Liver (tissue), 9 donors: Measurements from ENCODE around the gene FKBP1B. TPM values are rescaled to one million over a fixed set of nuclear protein-coding genes. Genes with fewer than 3 reads are reported as not detected.

Source experiments
- DNase-seq: peaks from one replicate; pipeline ENCODE4 v3.0.0-alpha.2; 2017; ENCODE audit warnings: low spot score
- H3K27ac ChIP-seq, 2 donors: one replicate each; pipeline ENCODE4 v1.7.0; 2013; ENCODE audit warnings: inconsistent platforms in 2 of 2, low read length in 2 of 2, control low read depth in 1 of 2, low read depth in 1 of 2, mild to moderate bottlenecking in 1 of 2
- H3K27me3 ChIP-seq, 4 donors: one replicate each; pipeline versions ENCODE4 v1.6.1 to v1.7.0; 2013; ENCODE audit warnings: low read length in 3 of 4, inconsistent platforms in 1 of 4, mild to moderate bottlenecking in 1 of 4, moderate library complexity in 1 of 4; ENCODE audit not compliant: control insufficient read depth in 4 of 4, insufficient read depth in 4 of 4
- H3K36me3 ChIP-seq, 4 donors: one replicate each; pipeline versions ENCODE4 v1.6.1 to v1.7.0; 2013; ENCODE audit warnings: low read length in 3 of 4, mild to moderate bottlenecking in 3 of 4, low read depth in 1 of 4, moderate library complexity in 1 of 4; ENCODE audit not compliant: control insufficient read depth in 4 of 4, insufficient read depth in 3 of 4
- H3K4me1 ChIP-seq, 4 donors: one replicate each; pipeline versions ENCODE4 v1.6.1 to v1.7.0; 2013; ENCODE audit warnings: low read length in 3 of 4, mild to moderate bottlenecking in 3 of 4, moderate library complexity in 1 of 4; ENCODE audit not compliant: control insufficient read depth in 4 of 4, insufficient read depth in 4 of 4
- H3K4me3 ChIP-seq, 3 donors: one replicate each; pipeline versions ENCODE4 v1.6.1 to v1.7.0; 2013; ENCODE audit warnings: low read length in 3 of 3, control low read depth in 1 of 3, low read depth in 1 of 3, mild to moderate bottlenecking in 1 of 3
- H3K9ac ChIP-seq, 2 donors: one replicate each; pipeline ENCODE4 v1.7.0; 2013; ENCODE audit warnings: low read length in 2 of 2, mild to moderate bottlenecking in 2 of 2, moderate library complexity in 2 of 2, control low read depth in 1 of 2, low read depth in 1 of 2
- H3K9me3 ChIP-seq, 4 donors: one replicate each; pipeline versions ENCODE4 v1.6.1 to v1.7.0; 2013; ENCODE audit warnings: low read length in 3 of 4; ENCODE audit not compliant: control insufficient read depth in 4 of 4
- EGR1 ChIP-seq, 2 donors: IDR thresholded peaks; 2 replicates each; pipeline ENCODE4 v1.6.1; 2016 to 2018; ENCODE audit warnings: antibody characterized with exemption in 2 of 2, low read depth in 2 of 2
- FOXA1 ChIP-seq: IDR thresholded peaks from 2 replicates; pipeline ENCODE4 v1.6.1; 2016; ENCODE audit warnings: antibody characterized with exemption
- FOXA2 ChIP-seq: IDR thresholded peaks from 2 replicates; pipeline ENCODE4 v1.6.1; 2016; ENCODE audit warnings: antibody characterized with exemption
- GABPA ChIP-seq, 2 donors: IDR thresholded peaks in 1 of 2; conservative IDR thresholded peaks in 1 of 2; 2 replicates each; pipeline ENCODE4 v1.6.1; 2016; ENCODE audit warnings: antibody characterized with exemption in 2 of 2, mild to moderate bottlenecking in 1 of 2, moderate library complexity in 1 of 2
- HNF4G ChIP-seq: IDR thresholded peaks from 2 replicates; pipeline ENCODE4 v1.6.1; 2016; ENCODE audit warnings: antibody characterized with exemption
- RAD21 ChIP-seq, 2 donors: IDR thresholded peaks; 2 replicates each; pipeline ENCODE4 v1.6.1; 2016; ENCODE audit warnings: antibody characterized with exemption in 2 of 2, mild to moderate bottlenecking in 2 of 2
- RXRA ChIP-seq, 2 donors: IDR thresholded peaks; 2 replicates each; pipeline ENCODE4 v1.6.1; 2017 to 2018; ENCODE audit warnings: antibody characterized with exemption in 2 of 2, mild to moderate bottlenecking in 1 of 2
- SP1 ChIP-seq: IDR thresholded peaks from 2 replicates; pipeline ENCODE4 v1.6.1; 2018; ENCODE audit warnings: antibody characterized with exemption, mild to moderate bottlenecking
- TAF1 ChIP-seq: conservative IDR thresholded peaks from 2 replicates; pipeline ENCODE4 v1.6.1; 2016; ENCODE audit warnings: antibody characterized with exemption, mild to moderate bottlenecking
- ZBTB33 ChIP-seq: IDR thresholded peaks from 2 replicates; pipeline ENCODE4 v1.6.1; 2016; ENCODE audit warnings: antibody characterized with exemption
- WGBS: extraction: QIAGEN DNeasy Blood & Tissue Kit; methylation state at CpG from one replicate; pipeline ENCODE4 v1.1.7; 2013; 5-methylcytosine and 5-hydroxymethylcytosine counted together
- polyA plus RNA-seq, 2 donors: library from polyadenylated mRNA; stranded (reverse) in 1 of 2; unstranded in 1 of 2; fragments of 200-250 nt in 1 of 2; fragments of >200 nt in 1 of 2; fragmentation: Nextera tagmentation in 1 of 2; extraction: Ambion mirVana in 1 of 2; gene quantifications; one replicate each; pipeline versions ENCODE4 v1.2.1 to v1.2.3, GENCODE V29; 2013 to 2015
- total RNA-seq, 2 donors: library from RNA; depleted of rRNA; stranded (reverse); fragments of >200 nt; gene quantifications; one replicate each; pipeline ENCODE4 v1.2.3, GENCODE V29; 2014
- TF ChIP-seq, protein P1 (sequence below): fragments of 150-350 bp; IDR thresholded peaks from 2 replicates; pipeline ENCODE4 v1.5.1; 2017; ENCODE audit warnings: improper control_type of control experiment, low read depth, low read length; ENCODE audit not compliant: missing input control
- donor health status: healthy.
- donor health status: healthy.
- donor health status: healthy.
- donor health status: healthy.
- donor health status: healthy.

FKBP1B gene
- total and polyA plus RNA-seq, 4 donors = 3.6 to 23.6 (median 11.5) TPM

DNA sequence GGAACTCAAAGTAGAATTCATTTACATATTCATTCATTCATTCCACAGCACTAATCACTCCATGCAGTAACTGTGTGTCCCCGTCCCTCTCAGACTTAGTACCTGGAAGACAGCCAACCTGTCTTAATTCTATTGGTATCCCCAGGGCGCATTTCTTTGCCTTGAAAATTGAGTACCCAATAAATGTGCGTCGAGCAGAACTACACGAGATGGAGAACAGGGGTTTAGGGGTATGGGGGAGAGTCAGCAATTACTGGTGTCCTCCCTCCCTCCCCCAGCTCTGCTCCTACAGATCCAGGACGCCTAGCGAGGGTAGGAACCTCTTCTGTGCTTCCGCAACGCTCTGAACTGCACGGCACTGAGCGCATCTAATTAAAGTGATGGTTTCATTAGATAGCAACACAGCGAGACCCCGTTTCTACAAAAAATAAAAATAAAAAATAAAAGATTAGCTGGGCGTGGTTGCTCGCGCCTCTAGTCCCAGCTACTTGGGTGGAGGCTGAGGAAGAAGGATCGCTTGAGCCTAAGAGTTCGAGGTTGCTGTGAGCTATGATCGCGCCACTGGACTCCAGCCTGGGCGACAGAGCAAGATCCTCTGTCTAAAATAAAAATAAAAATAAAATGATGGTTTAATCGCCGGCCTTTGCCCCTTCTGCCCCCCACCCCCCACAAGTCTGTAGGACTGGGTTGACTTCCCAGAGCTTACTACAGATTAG, 614 bp upstream of the FKBP1B start:
- H3K27me3 ChIP-seq = no peaks in the 10 kb centered on the region
- H3K9me3 ChIP-seq = no peaks in the 10 kb centered on the region
- no peak for DNase-seq
- H3K9ac ChIP-seq = no peak overlapping the region
- TF ChIP-seq FOXA2 (no peak), RAD21 (IDR thresholded peaks at IDR 0.05) (no peak), HNF4G (no peak), RXRA (IDR thresholded peaks at IDR 0.05) (no peak), SP1 (no peak), ZBTB33 (no peak), FOXA1 (no peak), EGR1 (IDR thresholded peaks at IDR 0.05; ENCODE audit: low read depth in 2 of 2) (no peak), GABPA (IDR thresholded peaks at IDR 0.05 in 1 of 2, conservative IDR thresholded peaks at IDR 0.05 in 1 of 2) (no peak), TAF1 (no peak)
- TF ChIP-seq, protein P1, sequence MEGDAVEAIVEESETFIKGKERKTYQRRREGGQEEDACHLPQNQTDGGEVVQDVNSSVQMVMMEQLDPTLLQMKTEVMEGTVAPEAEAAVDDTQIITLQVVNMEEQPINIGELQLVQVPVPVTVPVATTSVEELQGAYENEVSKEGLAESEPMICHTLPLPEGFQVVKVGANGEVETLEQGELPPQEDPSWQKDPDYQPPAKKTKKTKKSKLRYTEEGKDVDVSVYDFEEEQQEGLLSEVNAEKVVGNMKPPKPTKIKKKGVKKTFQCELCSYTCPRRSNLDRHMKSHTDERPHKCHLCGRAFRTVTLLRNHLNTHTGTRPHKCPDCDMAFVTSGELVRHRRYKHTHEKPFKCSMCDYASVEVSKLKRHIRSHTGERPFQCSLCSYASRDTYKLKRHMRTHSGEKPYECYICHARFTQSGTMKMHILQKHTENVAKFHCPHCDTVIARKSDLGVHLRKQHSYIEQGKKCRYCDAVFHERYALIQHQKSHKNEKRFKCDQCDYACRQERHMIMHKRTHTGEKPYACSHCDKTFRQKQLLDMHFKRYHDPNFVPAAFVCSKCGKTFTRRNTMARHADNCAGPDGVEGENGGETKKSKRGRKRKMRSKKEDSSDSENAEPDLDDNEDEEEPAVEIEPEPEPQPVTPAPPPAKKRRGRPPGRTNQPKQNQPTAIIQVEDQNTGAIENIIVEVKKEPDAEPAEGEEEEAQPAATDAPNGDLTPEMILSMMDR = no peak
- peaks cover 3 to 28% (median 18%) of the 10 kb centered on the region in 4 donors for H3K4me1 ChIP-seq
- no peaks in the 10 kb centered on the region for H3K36me3 ChIP-seq
- H3K4me3 ChIP-seq = peak overlapping the region in 2 of 3 donors; percentile 67 to 79
- WGBS = 32% methylated on average over 23 of the region's 23 CpGs
- H3K27ac ChIP-seq = no peak overlapping the region

DNA sequence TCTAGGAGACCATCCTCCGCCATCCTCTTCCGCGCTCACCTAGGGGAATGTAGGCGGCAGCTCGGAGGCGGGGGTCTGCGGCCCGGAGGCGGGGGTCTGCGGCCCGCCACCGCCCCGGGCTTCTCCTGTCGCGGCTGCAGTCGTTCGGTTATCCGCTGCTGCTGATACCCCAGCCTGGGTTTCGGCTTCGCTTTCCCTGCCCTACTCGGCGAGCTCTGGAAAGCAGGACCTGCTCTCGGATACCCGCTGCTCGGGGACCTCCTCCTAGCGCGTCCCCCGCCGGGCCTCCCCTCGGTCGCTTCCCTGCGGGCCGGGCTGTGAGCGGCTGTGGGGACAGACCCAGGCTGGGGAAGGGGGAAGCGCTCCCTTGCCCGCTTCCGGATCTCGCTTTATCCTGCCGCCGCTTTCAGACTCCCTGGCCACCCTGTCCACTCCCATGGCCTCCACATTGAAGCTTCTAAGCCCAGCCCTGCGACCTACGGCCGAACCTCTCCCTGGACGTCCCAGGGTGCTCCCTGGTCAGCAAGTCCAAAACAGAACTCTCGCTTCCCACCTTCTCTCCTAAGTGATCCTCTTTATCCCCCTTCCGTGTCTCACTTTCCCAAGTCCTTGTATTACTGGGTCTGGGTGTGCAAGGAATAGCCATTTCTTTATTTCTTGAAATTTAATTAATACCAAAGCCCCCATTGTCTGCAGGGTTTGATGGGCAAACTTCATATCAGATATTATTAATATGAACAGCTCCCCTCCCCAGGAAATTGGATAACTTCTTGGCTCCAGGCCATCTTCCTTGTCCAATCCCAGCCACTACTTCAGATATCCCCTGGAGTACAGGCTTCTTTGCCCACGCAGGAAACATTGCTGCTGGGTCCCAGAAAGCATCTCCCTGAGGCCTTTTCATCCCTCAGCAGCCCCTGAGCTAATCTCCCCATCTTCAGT, 769 bp downstream of the FKBP1B start:
- Histone ChIP-seq H3K4me1 (peaks cover 3 to 28% (median 18%) of the 10 kb centered on the region in 4 donors), H3K4me3 (peak overlapping the region in 2 of 3 donors; percentile 67 to 79), H3K27me3 (no peaks in the 10 kb centered on the region), H3K9ac (peak overlapping the region in 1 of 2 donors; percentile 16), H3K36me3 (no peaks in the 10 kb centered on the region), H3K9me3 (no peaks in the 10 kb centered on the region), H3K27ac (no peak overlapping the region)
- WGBS = 8% methylated on average over 47 of the region's 47 CpGs
- DNase-seq = no peak
- TF ChIP-seq, protein P1 = no peak
- TF ChIP-seq SP1 = no peak
